ENCODE measurements around the gene ZNF574. TPM values are rescaled to one million over a fixed set of nuclear protein-coding genes. Genes with fewer than 3 reads are reported as not detected.

Gene ZNF574
- total RNA-seq, 1 experiment from 2014 or later = 15.7 TPM

DNA sequence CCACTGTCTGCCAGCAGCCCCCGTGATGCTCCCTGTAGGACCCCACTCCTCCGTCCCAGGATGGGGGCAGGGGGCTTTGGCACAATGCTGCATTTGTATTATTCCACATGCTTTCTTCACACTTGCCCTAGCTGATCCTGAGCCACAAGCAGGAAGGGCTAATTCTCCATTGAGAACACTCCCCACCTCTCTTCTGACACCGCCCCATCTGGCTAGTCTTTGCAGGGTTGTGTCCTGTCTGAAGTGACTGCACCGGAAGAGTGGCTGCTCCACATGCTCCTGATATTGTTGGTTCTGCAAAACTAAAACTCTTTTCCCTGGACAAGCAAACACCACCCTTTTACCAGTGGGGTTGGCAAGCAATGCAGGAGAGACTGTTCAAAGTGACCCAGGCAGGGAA is 18.0 kb downstream of the ZNF574 start:
- Histone ChIP-seq H3K36me3 (ENCODE audit: control insufficient read depth, insufficient read depth, low read length) (no peaks in the 10 kb centered on the region), H3K4me1 (ENCODE audit: control insufficient read depth, insufficient read depth, low read length) (no peaks in the 10 kb centered on the region), H3K4me3 (ENCODE audit: low read depth in 2 of 2, low read length in 2 of 2) (no peak overlapping the region), H3K9me3 (ENCODE audit: control insufficient read depth, insufficient read depth, low read depth, low read length) (no peaks in the 10 kb centered on the region), H3K27me3 (ENCODE audit: control insufficient read depth, insufficient read depth, low read length) (no peaks in the 10 kb centered on the region), H3K27ac (ENCODE audit: low read length) (no peak overlapping the region)
- intact Hi-C loops (cut with micrococcal nuclease; ENCODE audit: unreplicated experiment) (no loop called here), in situ Hi-C loops (cut with HindIII; ENCODE audit: low pct_unique_long_range_greater_than_20kb, low sequenced_read_pairs) (no loop called here)
- no TSS peak for BruUV-seq (replicated peaks)
- ChIA-PET POLR2A (no interaction called here), CTCF (no interaction called here)
- DNase-seq (ENCODE audit: low read depth, low spot score) (no peak), ATAC-seq (no peak)
- TF ChIP-seq, protein P1, sequence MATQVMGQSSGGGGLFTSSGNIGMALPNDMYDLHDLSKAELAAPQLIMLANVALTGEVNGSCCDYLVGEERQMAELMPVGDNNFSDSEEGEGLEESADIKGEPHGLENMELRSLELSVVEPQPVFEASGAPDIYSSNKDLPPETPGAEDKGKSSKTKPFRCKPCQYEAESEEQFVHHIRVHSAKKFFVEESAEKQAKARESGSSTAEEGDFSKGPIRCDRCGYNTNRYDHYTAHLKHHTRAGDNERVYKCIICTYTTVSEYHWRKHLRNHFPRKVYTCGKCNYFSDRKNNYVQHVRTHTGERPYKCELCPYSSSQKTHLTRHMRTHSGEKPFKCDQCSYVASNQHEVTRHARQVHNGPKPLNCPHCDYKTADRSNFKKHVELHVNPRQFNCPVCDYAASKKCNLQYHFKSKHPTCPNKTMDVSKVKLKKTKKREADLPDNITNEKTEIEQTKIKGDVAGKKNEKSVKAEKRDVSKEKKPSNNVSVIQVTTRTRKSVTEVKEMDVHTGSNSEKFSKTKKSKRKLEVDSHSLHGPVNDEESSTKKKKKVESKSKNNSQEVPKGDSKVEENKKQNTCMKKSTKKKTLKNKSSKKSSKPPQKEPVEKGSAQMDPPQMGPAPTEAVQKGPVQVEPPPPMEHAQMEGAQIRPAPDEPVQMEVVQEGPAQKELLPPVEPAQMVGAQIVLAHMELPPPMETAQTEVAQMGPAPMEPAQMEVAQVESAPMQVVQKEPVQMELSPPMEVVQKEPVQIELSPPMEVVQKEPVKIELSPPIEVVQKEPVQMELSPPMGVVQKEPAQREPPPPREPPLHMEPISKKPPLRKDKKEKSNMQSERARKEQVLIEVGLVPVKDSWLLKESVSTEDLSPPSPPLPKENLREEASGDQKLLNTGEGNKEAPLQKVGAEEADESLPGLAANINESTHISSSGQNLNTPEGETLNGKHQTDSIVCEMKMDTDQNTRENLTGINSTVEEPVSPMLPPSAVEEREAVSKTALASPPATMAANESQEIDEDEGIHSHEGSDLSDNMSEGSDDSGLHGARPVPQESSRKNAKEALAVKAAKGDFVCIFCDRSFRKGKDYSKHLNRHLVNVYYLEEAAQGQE (IDR thresholded peaks at IDR 0.05; ENCODE audit: insufficient read depth in 1 of 2, low read depth in 2 of 2, low read length in 1 of 2) = no peak
- no peak for TF ChIP-seq TCF7L2 (IDR thresholded peaks at IDR 0.05; ENCODE audit: low read depth, low read length)
- TF ChIP-seq, protein P2, sequence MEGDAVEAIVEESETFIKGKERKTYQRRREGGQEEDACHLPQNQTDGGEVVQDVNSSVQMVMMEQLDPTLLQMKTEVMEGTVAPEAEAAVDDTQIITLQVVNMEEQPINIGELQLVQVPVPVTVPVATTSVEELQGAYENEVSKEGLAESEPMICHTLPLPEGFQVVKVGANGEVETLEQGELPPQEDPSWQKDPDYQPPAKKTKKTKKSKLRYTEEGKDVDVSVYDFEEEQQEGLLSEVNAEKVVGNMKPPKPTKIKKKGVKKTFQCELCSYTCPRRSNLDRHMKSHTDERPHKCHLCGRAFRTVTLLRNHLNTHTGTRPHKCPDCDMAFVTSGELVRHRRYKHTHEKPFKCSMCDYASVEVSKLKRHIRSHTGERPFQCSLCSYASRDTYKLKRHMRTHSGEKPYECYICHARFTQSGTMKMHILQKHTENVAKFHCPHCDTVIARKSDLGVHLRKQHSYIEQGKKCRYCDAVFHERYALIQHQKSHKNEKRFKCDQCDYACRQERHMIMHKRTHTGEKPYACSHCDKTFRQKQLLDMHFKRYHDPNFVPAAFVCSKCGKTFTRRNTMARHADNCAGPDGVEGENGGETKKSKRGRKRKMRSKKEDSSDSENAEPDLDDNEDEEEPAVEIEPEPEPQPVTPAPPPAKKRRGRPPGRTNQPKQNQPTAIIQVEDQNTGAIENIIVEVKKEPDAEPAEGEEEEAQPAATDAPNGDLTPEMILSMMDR (IDR thresholded peaks at IDR 0.05) = no peak
- no peak for TF ChIP-seq SIN3A (IDR thresholded peaks at IDR 0.05; ENCODE audit: borderline replicate concordance, insufficient read depth, low read depth, low read length)
- no peak for TF ChIP-seq POLR2AphosphoS5 (IDR thresholded peaks at IDR 0.05; ENCODE audit: low read depth, low read length)

DNA sequence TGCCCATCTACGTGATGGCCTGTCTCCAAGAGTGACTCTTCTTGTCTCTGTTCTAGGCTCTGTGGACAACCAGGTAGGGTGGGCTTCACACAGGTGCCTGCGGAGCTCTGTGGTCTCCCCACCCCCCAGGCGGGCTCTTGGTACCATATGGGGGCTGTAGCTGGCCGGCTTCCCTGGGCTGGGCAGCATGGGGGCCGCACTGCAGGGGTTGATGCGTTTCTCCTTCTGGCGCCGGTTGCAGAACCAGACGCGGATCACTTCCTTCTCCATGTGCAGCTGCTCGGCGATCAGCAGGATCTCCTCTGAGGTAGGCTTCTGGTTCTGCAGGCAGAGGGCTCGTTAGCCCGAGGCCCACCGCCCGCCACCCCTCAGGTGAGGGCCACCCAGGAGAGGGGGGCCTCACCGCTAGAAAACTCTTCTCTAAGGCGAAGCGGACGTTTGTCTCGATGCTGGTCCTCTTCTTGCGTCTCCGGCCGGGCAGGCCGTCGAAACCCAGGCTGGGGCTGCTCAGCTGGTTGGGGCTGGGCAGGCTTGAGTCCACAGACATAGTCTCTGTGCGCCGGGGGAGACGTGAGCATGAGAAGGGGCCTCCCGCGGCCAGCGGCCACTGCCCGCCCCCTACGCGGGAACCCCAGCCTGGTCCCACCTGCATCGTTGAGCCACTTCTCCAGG is 19.3 kb downstream of the ZNF574 start:
- in situ Hi-C loops (cut with HindIII; ENCODE audit: low pct_unique_long_range_greater_than_20kb, low sequenced_read_pairs) (no loop called here), intact Hi-C loops (cut with micrococcal nuclease; ENCODE audit: unreplicated experiment) (no loop called here)
- BruUV-seq (replicated peaks) = no TSS peak
- Histone ChIP-seq H3K4me3 (ENCODE audit: low read depth in 2 of 2, low read length in 2 of 2) (no peak overlapping the region), H3K27me3 (ENCODE audit: control insufficient read depth, insufficient read depth, low read length) (no peaks in the 10 kb centered on the region), H3K9me3 (ENCODE audit: control insufficient read depth, insufficient read depth, low read depth, low read length) (no peaks in the 10 kb centered on the region), H3K4me1 (ENCODE audit: control insufficient read depth, insufficient read depth, low read length) (no peaks in the 10 kb centered on the region), H3K27ac (ENCODE audit: low read length) (no peak overlapping the region), H3K36me3 (ENCODE audit: control insufficient read depth, insufficient read depth, low read length) (no peaks in the 10 kb centered on the region)
- TF ChIP-seq, protein P1 (IDR thresholded peaks at IDR 0.05; ENCODE audit: insufficient read depth in 1 of 2, low read depth in 2 of 2, low read length in 1 of 2) = no peak
- TF ChIP-seq POLR2AphosphoS5 (IDR thresholded peaks at IDR 0.05; ENCODE audit: low read depth, low read length) = no peak
- TF ChIP-seq, protein P2 (IDR thresholded peaks at IDR 0.05) = no peak
- TF ChIP-seq SIN3A (IDR thresholded peaks at IDR 0.05; ENCODE audit: borderline replicate concordance, insufficient read depth, low read depth, low read length) = no peak
- TF ChIP-seq TCF7L2 (IDR thresholded peaks at IDR 0.05; ENCODE audit: low read depth, low read length) = no peak
- ChIA-PET CTCF (interaction anchor here (0.7 kb wide), 1 partner anchor 60 kb away, joined by 7 read pairs; no protein-coding TSS in a partner anchor), POLR2A (no interaction called here)
- ATAC-seq (no peak), DNase-seq (ENCODE audit: low read depth, low spot score) (no peak)
